ENCODE data around the gene PLGRKT. TPM values are rescaled to one million over a fixed set of nuclear protein-coding genes. Genes with fewer than 3 reads are reported as not detected.

Gene PLGRKT
- polyA plus RNA-seq, 3 donors, result 4.6 to 19.7 (median 14.8) TPM

DNA sequence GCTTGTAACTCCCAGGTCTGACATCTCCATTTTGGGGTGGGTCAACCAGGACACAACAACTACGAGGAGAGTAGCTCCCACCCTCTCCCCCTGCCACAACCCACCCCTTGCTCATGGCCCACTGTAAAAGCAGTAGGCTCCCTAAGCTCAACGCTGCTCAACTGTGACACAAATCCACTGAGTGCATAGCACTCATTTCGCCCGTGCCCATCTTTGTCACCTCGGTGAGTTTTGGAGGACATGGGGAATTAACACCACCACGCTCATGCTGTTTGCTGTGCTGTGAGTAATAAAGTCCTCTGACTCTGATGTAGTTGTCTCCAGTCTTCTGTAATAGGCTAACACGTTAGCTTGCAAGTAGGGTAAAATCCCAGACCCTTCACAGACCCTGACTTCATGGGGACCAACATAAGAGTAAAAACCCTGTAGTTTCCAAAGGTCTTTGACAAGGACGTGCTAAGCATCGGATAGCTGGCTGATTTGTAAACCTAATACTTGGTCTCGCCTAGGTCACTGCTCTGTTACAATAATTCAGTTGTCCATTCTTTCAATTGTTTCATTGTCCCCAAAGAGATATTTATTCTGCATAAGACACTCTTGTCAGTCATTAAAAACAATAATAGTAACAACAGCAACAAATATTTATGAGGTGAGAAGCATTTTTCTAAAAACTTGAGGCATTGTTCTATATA is 7.7 kb downstream of the PLGRKT start:
- Mint-ChIP-seq H3K27me3 (ENCODE audit: low read depth in 3 of 3) (no peaks in the 10 kb centered on the region), H3K9me3 (peaks cover 5 to 16% (median 12%) of the 10 kb centered on the region in 7 donors), H3K27ac (no peak overlapping the region), H3K4me3 (no peak overlapping the region), H3K36me3 (peaks cover 18 to 26% of the 10 kb centered on the region in 2 donors), H3K4me1 (no peaks in the 10 kb centered on the region)
- H3K27me3 ChIP-seq (ENCODE audit: control insufficient read depth in 2 of 2, insufficient read depth in 2 of 2, low read length in 2 of 2), result no peaks in the 10 kb centered on the region
- no peak overlapping the region for H3K4me2 ChIP-seq (replicated peaks; ENCODE audit: extremely low read depth, low read length, poor library complexity, severe bottlenecking)
- 97% methylated on average over 7 of the region's 10 CpGs for WGBS (ENCODE audit: insufficient coverage)
- no peak overlapping the region for H3K4me3 ChIP-seq (replicated peaks in 1 of 3; ENCODE audit: low read depth in 2 of 3, low read length in 3 of 3)
- no peaks in the 10 kb centered on the region for H3K79me2 ChIP-seq (ENCODE audit: insufficient read depth, low read length)
- no peak overlapping the region for H3K27ac ChIP-seq (ENCODE audit: low read depth in 1 of 2, low read length in 2 of 2)
- no peak overlapping the region for H2AFZ ChIP-seq (ENCODE audit: insufficient read depth, low read depth, low read length, poor library complexity, severe bottlenecking)
- H3K4me1 ChIP-seq (ENCODE audit: control insufficient read depth in 1 of 2, insufficient read depth in 2 of 2, low read length in 2 of 2), result no peaks in the 10 kb centered on the region
- DNase-seq, result no peak
- H4K20me1 ChIP-seq (ENCODE audit: insufficient read depth, low read length), result no peaks in the 10 kb centered on the region
- peaks cover 0 to 14% of the 10 kb centered on the region in 2 donors for H3K9me3 ChIP-seq (replicated peaks in 1 of 2; ENCODE audit: control insufficient read depth in 1 of 2, insufficient read depth in 1 of 2, low read length in 2 of 2)
- no peaks in the 10 kb centered on the region for H3K36me3 ChIP-seq (replicated peaks in 1 of 2; ENCODE audit: control insufficient read depth in 1 of 2, insufficient read depth in 2 of 2, low read length in 2 of 2)
- no peak overlapping the region for H3K9ac ChIP-seq (ENCODE audit: insufficient read depth, low read length, poor library complexity, severe bottlenecking)
- intact Hi-C loops (cut with micrococcal nuclease), result no loop called here
- TF ChIP-seq CTCF (IDR thresholded peaks at IDR 0.05), result no peak

- H3K27me3 ChIP-seq (ENCODE audit: control insufficient read depth in 2 of 2, insufficient read depth in 2 of 2, low read length in 2 of 2), result no peaks in the 10 kb centered on the region
- H3K9me3 ChIP-seq (replicated peaks in 1 of 2; ENCODE audit: control insufficient read depth in 1 of 2, insufficient read depth in 1 of 2, low read length in 2 of 2), result peaks cover 0 to 8% of the 10 kb centered on the region in 2 donors
- no peaks in the 10 kb centered on the region for H3K27me3 Mint-ChIP-seq (ENCODE audit: low read depth in 3 of 3)
- no peak overlapping the region for H3K4me3 ChIP-seq (replicated peaks in 1 of 3; ENCODE audit: low read depth in 2 of 3, low read length in 3 of 3)
- no peak for TF ChIP-seq CTCF (IDR thresholded peaks at IDR 0.05)
- no peaks in the 10 kb centered on the region for H4K20me1 ChIP-seq (ENCODE audit: insufficient read depth, low read length)
- H3K36me3 ChIP-seq (replicated peaks in 1 of 2; ENCODE audit: control insufficient read depth in 1 of 2, insufficient read depth in 2 of 2, low read length in 2 of 2), result no peaks in the 10 kb centered on the region
- no peaks in the 10 kb centered on the region for H3K4me1 ChIP-seq (ENCODE audit: control insufficient read depth in 1 of 2, insufficient read depth in 2 of 2, low read length in 2 of 2)
- H3K9me3 Mint-ChIP-seq, result peaks cover 5 to 14% (median 10%) of the 10 kb centered on the region in 7 donors
- peaks cover 15 to 22% of the 10 kb centered on the region in 2 donors for H3K36me3 Mint-ChIP-seq
- no peak overlapping the region for H3K27ac Mint-ChIP-seq
- DNase-seq, result no peak
- intact Hi-C loops (cut with micrococcal nuclease), result loop anchor here in 1 of 2 donors (1.0 kb wide), 1 partner anchor 12 kb away; no protein-coding TSS in a partner anchor
- WGBS (ENCODE audit: insufficient coverage), result 100% methylated on average over 1 of the region's 2 CpGs
- H3K4me1 Mint-ChIP-seq, result no peaks in the 10 kb centered on the region
- no peak overlapping the region for H3K4me2 ChIP-seq (replicated peaks; ENCODE audit: extremely low read depth, low read length, poor library complexity, severe bottlenecking)
- H2AFZ ChIP-seq (ENCODE audit: insufficient read depth, low read depth, low read length, poor library complexity, severe bottlenecking), result no peak overlapping the region
- no peak overlapping the region for H3K9ac ChIP-seq (ENCODE audit: insufficient read depth, low read length, poor library complexity, severe bottlenecking)
- H3K4me3 Mint-ChIP-seq, result no peak overlapping the region
- H3K79me2 ChIP-seq (ENCODE audit: insufficient read depth, low read length), result no peaks in the 10 kb centered on the region
- no peak overlapping the region for H3K27ac ChIP-seq (ENCODE audit: low read depth in 1 of 2, low read length in 2 of 2)
These were observed 8.8 kb downstream of the PLGRKT start for GRCh38 chr9:5428794-5429528.
